H1 (cell line): Measurements from ENCODE around the gene TMEM244. TPM values are rescaled to one million over a fixed set of nuclear protein-coding genes. Genes with fewer than 3 reads are reported as not detected.
A peak's percentile ranks its signal among the peaks of the same experiment; 100 is the strongest.

ENCODE experiments used
- CTCF ChIA-PET: fragments of 300-600 bp; sonication (Branson Sonifier 250); formaldehyde crosslinking; loops from one replicate; lab custom pipeline; 2021; ENCODE audit not compliant: partially characterized antibody; lab: Charles Lee
- POLR2A ChIA-PET: fragments of 300-600 bp; sonication (Branson Sonifier 250); formaldehyde crosslinking; loops from one replicate; lab custom pipeline; 2021; ENCODE audit warnings: inconsistent platforms; ENCODE audit not compliant: partially characterized antibody; lab: Charles Lee
- DNase-seq, 2 experiments: peaks; one replicate each; pipeline versions ENCODE4 v3.0.0 to v3.0.0-alpha.2; 2010 to 2022; ENCODE audit warnings: low spot score in 2 of 2, low read depth in 1 of 2, mixed read lengths in 1 of 2
- FAIRE-seq: peaks from 2 replicates; lab custom pipeline; 2011; peaks lifted over from hg19 to GRCh38; lab: Jason Lieb, UNC
- H2AFZ ChIP-seq: 2 replicates; pipeline ENCODE4 v1.8.1; 2012; ENCODE audit warnings: low read length, inconsistent platforms
- H2AK5ac ChIP-seq: 2 replicates; pipeline ENCODE4 v1.6.1; 2013; ENCODE audit warnings: low read depth, low read length
- H2BK120ac ChIP-seq: replicated peaks from 2 replicates; pipeline ENCODE3; 2013; ENCODE audit warnings: low read depth, low read length, inconsistent platforms
- H2BK12ac ChIP-seq: 2 replicates; pipeline ENCODE4 v1.6.1; 2013; ENCODE audit warnings: low read depth, low read length
- H2BK15ac ChIP-seq: 2 replicates; pipeline ENCODE4 v1.6.1; 2013; ENCODE audit warnings: low read length
- H2BK20ac ChIP-seq: 2 replicates; pipeline ENCODE4 v1.6.1; 2013; ENCODE audit warnings: low read length
- H2BK5ac ChIP-seq: 2 replicates; pipeline ENCODE4 v1.6.1; 2013; ENCODE audit warnings: low read depth, low read length
- H3K14ac ChIP-seq: 2 replicates; pipeline ENCODE4 v1.6.1; 2013; ENCODE audit warnings: inconsistent platforms; ENCODE audit not compliant: insufficient read length
- H3K18ac ChIP-seq: 2 replicates; pipeline ENCODE4 v1.6.1; 2013; ENCODE audit warnings: low read length; ENCODE audit errors: extremely low read depth
- H3K23ac ChIP-seq: 2 replicates; pipeline ENCODE4 v1.6.1; 2013; ENCODE audit warnings: inconsistent platforms; ENCODE audit not compliant: insufficient read length
- H3K23me2 ChIP-seq: 2 replicates; pipeline ENCODE4 v1.6.1; 2013; ENCODE audit warnings: low read depth, low read length
- H3K27ac ChIP-seq: 2 replicates; pipeline ENCODE4 v1.6.1; 2011; ENCODE audit warnings: low read depth, low read length, inconsistent platforms
- H3K27me3 ChIP-seq, 4 experiments: replicated peaks in 1 of 4; 1 replicate in 1 of 4; 2 replicates in 3 of 4; pipeline versions ENCODE4 v1.6.1 to v1.8.1; 2011 to 2013; ENCODE audit warnings: low read length in 3 of 4, mild to moderate bottlenecking in 3 of 4, inconsistent platforms in 2 of 4, mixed read lengths in 2 of 4, moderate library complexity in 1 of 4; ENCODE audit not compliant: control insufficient read depth in 3 of 4, insufficient read depth in 3 of 4; ENCODE audit errors: extremely low read depth in 1 of 4
- H3K36me3 ChIP-seq, 4 experiments: 2 replicates each; pipeline versions ENCODE4 v1.6.1 to v1.8.1; 2011 to 2013; ENCODE audit warnings: mild to moderate bottlenecking in 4 of 4, low read length in 3 of 4, moderate library complexity in 2 of 4, control low read depth in 1 of 4, inconsistent platforms in 1 of 4; ENCODE audit not compliant: insufficient read depth in 4 of 4, control insufficient read depth in 2 of 4
- H3K4ac ChIP-seq: replicated peaks from 2 replicates; pipeline ENCODE3; 2013; ENCODE audit warnings: low read length, low read depth, mixed read lengths, inconsistent platforms; ENCODE audit not compliant: insufficient read length
- H3K4me1 ChIP-seq, 4 experiments: replicated peaks in 1 of 4; 1 replicate in 1 of 4; 2 replicates in 3 of 4; pipeline versions ENCODE4 v1.6.1 to v1.8.1; 2011 to 2013; ENCODE audit warnings: low read length in 3 of 4, inconsistent platforms in 2 of 4, mixed read lengths in 1 of 4; ENCODE audit not compliant: insufficient read depth in 4 of 4, control insufficient read depth in 3 of 4
- H3K4me2 ChIP-seq, 2 experiments: 2 replicates each; pipeline versions ENCODE4 v1.6.1 to v1.8.1; 2011 to 2013; ENCODE audit warnings: low read depth in 2 of 2, low read length in 2 of 2, control low read depth in 1 of 2, inconsistent platforms in 1 of 2, mild to moderate bottlenecking in 1 of 2; ENCODE audit not compliant: insufficient read depth in 1 of 2
- H3K4me3 ChIP-seq, 4 experiments: fragments of 200-600, 300-600 bp in 1 of 4; sonication (generic), shearing (Covaris generic), sonication (Bioruptor Twin) in 1 of 4; 2 replicates each; pipeline versions ENCODE4 v1.5.1 to v1.8.1; 2011 to 2016; ENCODE audit warnings: low read length in 4 of 4, low read depth in 3 of 4, control low read depth in 2 of 4, inconsistent platforms in 2 of 4, mild to moderate bottlenecking in 2 of 4, mixed read lengths in 1 of 4, moderate library complexity in 1 of 4; ENCODE audit not compliant: insufficient read depth in 2 of 4; ENCODE audit errors: extremely low read depth in 1 of 4
- H3K56ac ChIP-seq: replicated peaks from 2 replicates; pipeline ENCODE3; 2013; ENCODE audit warnings: low read depth, mild to moderate bottlenecking, mixed read lengths, low read length, inconsistent platforms; ENCODE audit not compliant: insufficient read length
- H3K79me1 ChIP-seq: 2 replicates; pipeline ENCODE4 v1.6.1; 2013; ENCODE audit warnings: low read depth, low read length, control low read depth
- H3K79me2 ChIP-seq, 2 experiments: 2 replicates each; pipeline versions ENCODE4 v1.6.1 to v1.8.1; 2012 to 2013; ENCODE audit warnings: low read length in 2 of 2, mild to moderate bottlenecking in 2 of 2, inconsistent platforms in 1 of 2; ENCODE audit not compliant: insufficient read depth in 2 of 2, control insufficient read depth in 1 of 2
- H3K9ac ChIP-seq, 4 experiments: replicated peaks in 1 of 4; 1 replicate in 1 of 4; 2 replicates in 3 of 4; pipeline versions ENCODE4 v1.6.1 to v1.8.1; 2011 to 2013; ENCODE audit warnings: low read depth in 3 of 4, low read length in 3 of 4, control low read depth in 2 of 4, mild to moderate bottlenecking in 2 of 4, moderate library complexity in 2 of 4, inconsistent platforms in 1 of 4; ENCODE audit errors: extremely low read depth in 1 of 4
- H3K9me3 ChIP-seq, 2 experiments: 2 replicates each; pipeline versions ENCODE4 v1.6.1 to v1.8.1; 2012 to 2013; ENCODE audit warnings: mild to moderate bottlenecking in 2 of 2, moderate library complexity in 2 of 2, control low read depth in 1 of 2, inconsistent platforms in 1 of 2, low read depth in 1 of 2, low read length in 1 of 2, mixed read lengths in 1 of 2; ENCODE audit not compliant: insufficient read depth in 2 of 2
- H4K20me1 ChIP-seq, 2 experiments: replicated peaks in 1 of 2; 2 replicates each; pipeline versions ENCODE3 to v1.8.1; 2011 to 2013; ENCODE audit warnings: inconsistent platforms in 2 of 2, low read length in 2 of 2, mild to moderate bottlenecking in 1 of 2; ENCODE audit not compliant: insufficient read depth in 2 of 2, control insufficient read depth in 1 of 2
- H4K5ac ChIP-seq: 2 replicates; pipeline ENCODE4 v1.6.1; 2013; ENCODE audit warnings: low read length, low read depth, mixed read lengths, inconsistent platforms; ENCODE audit not compliant: insufficient read length
- H4K8ac ChIP-seq: 2 replicates; pipeline ENCODE4 v1.8.0; 2013; ENCODE audit warnings: mild to moderate bottlenecking, moderate library complexity, low read length, inconsistent platforms; ENCODE audit not compliant: insufficient read depth; ENCODE audit errors: extremely low read depth
- H4K91ac ChIP-seq: replicated peaks from 2 replicates; pipeline ENCODE3; 2013; ENCODE audit warnings: low read length, mixed read lengths, inconsistent platforms; ENCODE audit not compliant: insufficient read length
- ASH2L ChIP-seq: fragments of 200-600, 300-600 bp; sonication (generic); IDR thresholded peaks from one replicate; pipeline ENCODE4 v1.7.1; 2017; ENCODE audit warnings: low read length
- BCL11A ChIP-seq, 2 experiments: IDR thresholded peaks; one replicate each; pipeline ENCODE4 v1.6.1; 2011; ENCODE audit warnings: low read depth in 2 of 2, low read length in 2 of 2, mild to moderate bottlenecking in 2 of 2
- CEBPB ChIP-seq: IDR thresholded peaks from 2 replicates; pipeline ENCODE4 v1.6.1; 2012; ENCODE audit warnings: low read depth, low read length
- CHD1 ChIP-seq: IDR thresholded peaks from 2 replicates; pipeline ENCODE4 v1.6.1; 2012; ENCODE audit warnings: low read depth, low read length, improper control_type of control experiment
- GTF2F1 ChIP-seq: IDR thresholded peaks from 2 replicates; pipeline ENCODE4 v1.6.1; 2012; ENCODE audit warnings: low read depth, low read length, improper control_type of control experiment, borderline replicate concordance
- JUND ChIP-seq: IDR thresholded peaks from 2 replicates; pipeline ENCODE4 v1.6.1; 2011; ENCODE audit warnings: mild to moderate bottlenecking, improper control_type of control experiment, low read length
- POLR2A ChIP-seq, 2 experiments: IDR thresholded peaks; 1 replicate in 1 of 2; 2 replicates in 1 of 2; pipeline ENCODE4 v1.6.1; 2011; ENCODE audit warnings: low read depth in 2 of 2, low read length in 2 of 2, mild to moderate bottlenecking in 2 of 2; ENCODE audit errors: control extremely low read depth in 1 of 2
- RAD21 ChIP-seq, 2 experiments: IDR thresholded peaks in 1 of 2; conservative IDR thresholded peaks in 1 of 2; 2 replicates each; pipeline ENCODE4 v1.6.1; 2011; ENCODE audit warnings: low read depth in 2 of 2, low read length in 2 of 2, improper control_type of control experiment in 1 of 2, inconsistent platforms in 1 of 2, mild to moderate bottlenecking in 1 of 2, moderate library complexity in 1 of 2
- RNF2 ChIP-seq: fragments of 200-900, 300-1000 bp; sonication (generic); IDR thresholded peaks from 2 replicates; pipeline ENCODE4 v1.7.1; 2016; ENCODE audit warnings: borderline replicate concordance, low read depth, mild to moderate bottlenecking, antibody characterized with exemption, low read length; ENCODE audit not compliant: poor library complexity, severe bottlenecking; ENCODE audit errors: missing control alignments
- SIN3A ChIP-seq, 2 experiments: IDR thresholded peaks in 1 of 2; conservative IDR thresholded peaks in 1 of 2; 2 replicates each; pipeline ENCODE4 v1.6.1; 2011 to 2012; ENCODE audit warnings: low read length in 2 of 2, improper control_type of control experiment in 1 of 2, low read depth in 1 of 2, mild to moderate bottlenecking in 1 of 2
- SUZ12 ChIP-seq: fragments of 200-600 bp; sonication (generic); IDR thresholded peaks from 2 replicates; pipeline ENCODE4 v1.6.1; 2012; ENCODE audit warnings: mild to moderate bottlenecking, inconsistent platforms, low read length, moderate library complexity, mixed read lengths
- TAF1 ChIP-seq: IDR thresholded peaks from 2 replicates; pipeline ENCODE4 v1.6.1; 2011; ENCODE audit warnings: mild to moderate bottlenecking, low read depth, low read length
- USF2 ChIP-seq: IDR thresholded peaks from 2 replicates; pipeline ENCODE4 v1.6.1; 2011; ENCODE audit warnings: low read length, improper control_type of control experiment
- WGBS, 2 experiments: shearing (Covaris generic) in 1 of 2; methylation state at CpG; one replicate each; pipeline versions ENCODE4 v1.1.6 to v1.1.7; 2013 to 2015; ENCODE audit warnings: low lambda C conversion rate in 2 of 2, mixed read lengths in 2 of 2, inconsistent platforms in 1 of 2, low coverage in 1 of 2, missing lambda C conversion rate in 1 of 2; ENCODE audit not compliant: insufficient replicate concordance in 2 of 2, insufficient coverage in 1 of 2, insufficient read length in 1 of 2; ENCODE audit errors: extremely low coverage in 1 of 2, missing lambda C conversion rate in 1 of 2; 5-methylcytosine and 5-hydroxymethylcytosine counted together
- polyA plus RNA-seq, 7 experiments: library from polyadenylated mRNA; depleted of rRNA in 3 of 7; stranded (reverse) in 5 of 7; unstranded in 2 of 7; fragments of >200 nt in 5 of 7; fragments of 200-250 nt in 2 of 7; gene quantifications; 1 replicate in 5 of 7; 2 replicates in 1 of 7; 4 replicates in 1 of 7; pipeline versions ENCODE4 v1.2.1 to v1.2.3, GENCODE V29; 2011 to 2013; ENCODE audit warnings: missing spikeins in 2 of 7, mixed read lengths in 2 of 7
- total RNA-seq: library from RNA; stranded (reverse); fragmentation: NEBNext Ultra II Directional; extraction: Animal tissue kit (Norgen Biotek cat#: 25700); gene quantifications from 2 replicates; pipeline ENCODE4 v1.2.1, GENCODE V29; 2021

TMEM244 gene
- total and polyA plus RNA-seq, 2 of the 8 experiments (the other 6 are each of a cell fraction or from before 2014, with no cell fraction given): not detected

GRCh38 chr6:129785756-129786135, 75.4 kb downstream of the TMEM244 start:
- ChIA-PET POLR2A (interaction anchor here (0.6 kb wide), 1 partner anchor 281 kb away, joined by 3 read pairs; no protein-coding TSS in a partner anchor), CTCF (interaction anchor here (0.6 to 8.9 kb wide), 3 partner anchors 10 to 143 kb away, joined by 4 to 71 read pairs (median 4); no protein-coding TSS in a partner anchor)
- H3K56ac ChIP-seq: no peak overlapping the region
- DNase-seq (no peak), FAIRE-seq (no peak)
- WGBS, 2 experiments: 100% methylated on average over 1 of the region's 1 CpG; no CpG with 5 or more reads in 1 of the 2 experiments
- H3K79me1 ChIP-seq: no peaks in the 10 kb centered on the region
- no peak overlapping the region for H4K8ac ChIP-seq
- H3K4me2 ChIP-seq: no peak overlapping the region
- no peak overlapping the region for H2BK15ac ChIP-seq
- no peaks in the 10 kb centered on the region for H4K20me1 ChIP-seq
- no peaks in the 10 kb centered on the region for H3K9me3 ChIP-seq
- H3K14ac ChIP-seq: no peak overlapping the region
- no peaks in the 10 kb centered on the region for H3K79me2 ChIP-seq
- H2AFZ ChIP-seq: 0 out of 2 replicates have a peak overlapping the region, but pooled peaks have one; percentile 35
- no peak overlapping the region for H2BK20ac ChIP-seq
- H2BK120ac ChIP-seq: no peak overlapping the region
- no peak overlapping the region for H3K4ac ChIP-seq
- H2BK5ac ChIP-seq: no peak overlapping the region
- H3K27me3 ChIP-seq: no peaks in the 10 kb centered on the region
- no peak overlapping the region for H3K4me3 ChIP-seq
- H3K18ac ChIP-seq: no peak overlapping the region
- no peak overlapping the region for H3K23ac ChIP-seq
- H3K9ac ChIP-seq: no peak overlapping the region
- H4K5ac ChIP-seq: no peak overlapping the region
- H3K27ac ChIP-seq: no peak overlapping the region
- no peak overlapping the region for H2BK12ac ChIP-seq
- no peak overlapping the region for H4K91ac ChIP-seq
- H3K4me1 ChIP-seq: no peaks in the 10 kb centered on the region
- no peak overlapping the region for H2AK5ac ChIP-seq
- H3K36me3 ChIP-seq: no peaks in the 10 kb centered on the region
- H3K23me2 ChIP-seq: no peaks in the 10 kb centered on the region
- TF ChIP-seq BCL11A (IDR thresholded peaks at IDR 0.05; ENCODE audit: low read depth in 2 of 2, low read length in 2 of 2) (no peak), CHD1 (no peak), SUZ12 (no peak), RAD21 (IDR thresholded peaks at IDR 0.05 in 1 of 2, conservative IDR thresholded peaks at IDR 0.05 in 1 of 2; ENCODE audit: low read depth in 2 of 2, low read length in 2 of 2) (no peak), USF2 (no peak), JUND (no peak), GTF2F1 (no peak), RNF2 (no peak), SIN3A (conservative IDR thresholded peaks at IDR 0.05 in 1 of 2, IDR thresholded peaks at IDR 0.05 in 1 of 2; ENCODE audit: low read depth in 1 of 2, low read length in 2 of 2) (no peak), POLR2A (IDR thresholded peaks at IDR 0.05; ENCODE audit: control extremely low read depth in 1 of 2, low read depth in 2 of 2, low read length in 2 of 2) (no peak), ASH2L (no peak), TAF1 (no peak), CEBPB (no peak)
